AG04450 (cell line): Measurements from ENCODE around the gene ARHGAP20. TPM values are rescaled to one million over a fixed set of nuclear protein-coding genes. Genes with fewer than 3 reads are reported as not detected.

Experiments
- CTCF ChIA-PET: fragments of 300-600, 350-600 bp; formaldehyde crosslinking; extraction: SDS; loops from one replicate; lab custom pipeline; 2022; ENCODE audit warnings: antibody characterized with exemption, inconsistent platforms; lab: Charles Lee
- POLR2A ChIA-PET: fragments of 350-600 bp; formaldehyde crosslinking; extraction: SDS; loops from one replicate; lab custom pipeline; 2021; ENCODE audit warnings: antibody characterized with exemption, inconsistent platforms; lab: Yijun Ruan, JAX
- DNase-seq: peaks from one replicate; pipeline ENCODE4 v3.0.0-alpha.2; 2011; ENCODE audit warnings: low read depth, low spot score
- H3K27ac ChIP-seq: one replicate; pipeline ENCODE4 v1.5.1; 2012; ENCODE audit warnings: low read depth, low read length, control low read depth
- H3K27me3 ChIP-seq: one replicate; pipeline ENCODE4 v1.6.0; 2012; ENCODE audit warnings: low read length; ENCODE audit not compliant: control insufficient read depth, insufficient read depth
- H3K4me3 ChIP-seq: 2 replicates; pipeline ENCODE4 v1.5.1; 2011; ENCODE audit warnings: mild to moderate bottlenecking, low read depth, low read length, control low read depth
- H3K9me3 ChIP-seq: 2 replicates; pipeline ENCODE4 v1.5.1; 2012; ENCODE audit warnings: low read length; ENCODE audit not compliant: control insufficient read depth, insufficient read depth
- polyA plus RNA-seq: library from polyadenylated mRNA; depleted of rRNA; stranded (reverse); fragments of >200 nt; gene quantifications from 2 replicates; pipeline ENCODE4 v1.2.3, GENCODE V29; 2011
- TF ChIP-seq, protein P1 (sequence below): IDR thresholded peaks from 2 replicates; pipeline ENCODE4 v1.5.1; 2011; ENCODE audit warnings: low read depth, low read length, control low read depth, inconsistent platforms

The ARHGAP20 gene
- polyA plus RNA-seq, 1 experiment = 4.0 TPM

DNA sequence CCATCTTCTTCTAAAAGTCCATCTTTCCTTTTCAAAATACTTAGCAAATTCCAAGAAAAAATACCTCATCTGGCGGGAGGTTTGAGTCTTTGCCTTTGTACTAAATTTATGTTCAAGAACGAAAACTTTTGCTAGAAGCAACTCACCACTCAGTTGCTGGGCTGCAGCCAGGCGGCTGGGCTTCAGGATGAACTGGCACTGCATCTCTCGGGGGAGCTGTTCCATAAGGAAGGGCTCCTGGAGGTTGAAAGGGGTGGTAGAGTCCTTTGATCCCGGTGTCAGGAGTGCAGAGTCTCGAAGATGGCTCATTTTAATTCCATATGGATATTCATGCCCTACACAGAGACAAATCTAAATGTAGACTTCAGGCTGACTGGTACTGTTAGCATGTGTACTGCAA is 105.8 kb downstream of the ARHGAP20 start:
- ChIA-PET CTCF (no interaction called here), POLR2A (no interaction called here)
- H3K27ac ChIP-seq = no peak overlapping the region
- no peaks in the 10 kb centered on the region for H3K27me3 ChIP-seq
- no peaks in the 10 kb centered on the region for H3K9me3 ChIP-seq
- TF ChIP-seq, protein P1, sequence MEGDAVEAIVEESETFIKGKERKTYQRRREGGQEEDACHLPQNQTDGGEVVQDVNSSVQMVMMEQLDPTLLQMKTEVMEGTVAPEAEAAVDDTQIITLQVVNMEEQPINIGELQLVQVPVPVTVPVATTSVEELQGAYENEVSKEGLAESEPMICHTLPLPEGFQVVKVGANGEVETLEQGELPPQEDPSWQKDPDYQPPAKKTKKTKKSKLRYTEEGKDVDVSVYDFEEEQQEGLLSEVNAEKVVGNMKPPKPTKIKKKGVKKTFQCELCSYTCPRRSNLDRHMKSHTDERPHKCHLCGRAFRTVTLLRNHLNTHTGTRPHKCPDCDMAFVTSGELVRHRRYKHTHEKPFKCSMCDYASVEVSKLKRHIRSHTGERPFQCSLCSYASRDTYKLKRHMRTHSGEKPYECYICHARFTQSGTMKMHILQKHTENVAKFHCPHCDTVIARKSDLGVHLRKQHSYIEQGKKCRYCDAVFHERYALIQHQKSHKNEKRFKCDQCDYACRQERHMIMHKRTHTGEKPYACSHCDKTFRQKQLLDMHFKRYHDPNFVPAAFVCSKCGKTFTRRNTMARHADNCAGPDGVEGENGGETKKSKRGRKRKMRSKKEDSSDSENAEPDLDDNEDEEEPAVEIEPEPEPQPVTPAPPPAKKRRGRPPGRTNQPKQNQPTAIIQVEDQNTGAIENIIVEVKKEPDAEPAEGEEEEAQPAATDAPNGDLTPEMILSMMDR = no peak
- H3K4me3 ChIP-seq = no peak overlapping the region
- no peak for DNase-seq

DNA sequence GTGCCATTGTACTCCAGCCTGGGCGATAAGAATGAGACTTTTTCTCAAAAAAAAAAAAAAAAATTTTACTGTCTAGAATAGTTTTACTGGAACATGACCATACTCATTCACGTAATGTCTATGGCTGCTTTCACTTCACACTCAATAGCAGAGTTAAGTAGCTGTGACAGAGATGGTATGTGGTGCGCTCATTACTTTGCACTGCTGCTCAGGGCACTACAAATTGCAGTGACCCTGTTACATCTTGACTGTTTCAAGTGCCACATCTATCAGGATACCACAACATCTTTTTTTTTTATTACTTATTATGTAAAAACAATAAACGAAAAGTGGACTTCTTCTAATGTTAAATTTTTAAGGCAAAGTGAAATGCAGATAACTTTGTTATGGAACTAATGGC is 110.3 kb downstream of the ARHGAP20 start:
- Histone ChIP-seq H3K4me3 (no peak overlapping the region), H3K9me3 (peaks cover 17% of the 10 kb centered on the region), H3K27ac (no peak overlapping the region), H3K27me3 (no peaks in the 10 kb centered on the region)
- ChIA-PET POLR2A (no interaction called here), CTCF (no interaction called here)
- DNase-seq = no peak
- TF ChIP-seq, protein P1 = no peak

DNA sequence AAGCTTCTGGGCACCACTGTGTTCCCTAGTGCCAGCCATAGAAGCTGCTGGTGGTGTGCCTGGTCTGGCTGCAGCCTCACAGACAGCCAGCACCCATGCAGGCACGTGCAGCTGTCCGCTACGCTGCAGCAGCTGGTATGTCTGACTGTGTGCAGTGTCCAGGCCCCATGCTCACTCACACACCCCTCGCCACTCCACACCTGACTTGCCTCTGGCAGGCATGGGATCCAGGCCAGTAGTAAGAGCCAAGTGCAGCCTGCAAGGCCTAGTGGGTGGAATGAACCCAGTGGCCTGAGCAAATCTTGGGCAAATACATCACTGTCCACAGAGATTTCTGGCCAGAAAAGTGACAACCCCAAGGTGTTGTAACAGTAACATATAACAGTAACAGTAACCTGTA is 111.9 kb downstream of the ARHGAP20 start:
- no peak overlapping the region for H3K4me3 ChIP-seq
- no peak for DNase-seq
- CTCF ChIA-PET = no interaction called here
- H3K27ac ChIP-seq = no peak overlapping the region
- TF ChIP-seq, protein P1 = no peak
- POLR2A ChIA-PET = no interaction called here
- H3K27me3 ChIP-seq = no peaks in the 10 kb centered on the region
- H3K9me3 ChIP-seq = peaks cover 17% of the 10 kb centered on the region

GRCh38 chr11:110599207-110599606 is 113.0 kb downstream of the ARHGAP20 start:
- POLR2A ChIA-PET = no interaction called here
- peaks cover 17% of the 10 kb centered on the region for H3K9me3 ChIP-seq
- TF ChIP-seq, protein P1 = no peak
- no peak overlapping the region for H3K27ac ChIP-seq
- H3K27me3 ChIP-seq = no peaks in the 10 kb centered on the region
- CTCF ChIA-PET = no interaction called here
- DNase-seq = no peak
- H3K4me3 ChIP-seq = no peak overlapping the region

- TF ChIP-seq, protein P1 = no peak
- Histone ChIP-seq H3K27ac (no peak overlapping the region), H3K27me3 (no peaks in the 10 kb centered on the region), H3K4me3 (no peak overlapping the region), H3K9me3 (peaks cover 17% of the 10 kb centered on the region)
- DNase-seq = no peak
- ChIA-PET POLR2A (no interaction called here), CTCF (no interaction called here)
These were observed 113.5 kb downstream of the ARHGAP20 start for GRCh38 chr11:110598725-110599124.
